Gastroesophageal sphincter (tissue), 3 donors: ENCODE results near the gene RIPOR2.

Source experiments
- POLR2A ChIP-seq, 2 donors: fragments of 450-650 bp; IDR thresholded peaks; one replicate each; pipeline ENCODE4 v1.6.1; 2017; ENCODE audit warnings: antibody characterized with exemption in 2 of 2, mild to moderate bottlenecking in 2 of 2, moderate library complexity in 1 of 2
- TF ChIP-seq, protein P1 (sequence below), 4 experiments: fragments of 200-600 bp in 2 of 4; fragments of 450-650 bp in 2 of 4; sonication (generic) in 1 of 4; IDR thresholded peaks; one replicate each; pipeline ENCODE4 v1.5.1; 2017 to 2019; ENCODE audit warnings: antibody characterized with exemption in 4 of 4, mild to moderate bottlenecking in 2 of 4, moderate library complexity in 2 of 4

DNA sequence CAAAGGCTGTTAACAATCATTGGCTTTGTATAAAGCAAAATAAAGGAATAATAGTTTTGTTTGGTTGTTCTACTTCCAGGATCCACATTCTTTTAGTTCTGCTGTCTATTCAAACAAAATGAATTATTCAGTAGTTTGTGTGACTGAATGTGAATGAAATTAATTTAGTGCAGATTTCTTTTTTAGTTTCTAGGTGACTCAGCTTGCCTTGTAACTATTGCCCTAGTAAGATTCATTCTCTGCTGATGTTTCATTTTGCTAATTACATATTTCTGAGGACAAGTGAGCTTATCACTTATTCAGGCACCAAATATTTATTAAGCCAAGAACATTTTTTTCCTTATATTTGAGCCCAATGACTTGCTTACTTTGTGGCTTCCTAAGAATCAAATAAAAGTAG, 46.5 kb upstream of the RIPOR2 start:
- TF ChIP-seq, protein P1, sequence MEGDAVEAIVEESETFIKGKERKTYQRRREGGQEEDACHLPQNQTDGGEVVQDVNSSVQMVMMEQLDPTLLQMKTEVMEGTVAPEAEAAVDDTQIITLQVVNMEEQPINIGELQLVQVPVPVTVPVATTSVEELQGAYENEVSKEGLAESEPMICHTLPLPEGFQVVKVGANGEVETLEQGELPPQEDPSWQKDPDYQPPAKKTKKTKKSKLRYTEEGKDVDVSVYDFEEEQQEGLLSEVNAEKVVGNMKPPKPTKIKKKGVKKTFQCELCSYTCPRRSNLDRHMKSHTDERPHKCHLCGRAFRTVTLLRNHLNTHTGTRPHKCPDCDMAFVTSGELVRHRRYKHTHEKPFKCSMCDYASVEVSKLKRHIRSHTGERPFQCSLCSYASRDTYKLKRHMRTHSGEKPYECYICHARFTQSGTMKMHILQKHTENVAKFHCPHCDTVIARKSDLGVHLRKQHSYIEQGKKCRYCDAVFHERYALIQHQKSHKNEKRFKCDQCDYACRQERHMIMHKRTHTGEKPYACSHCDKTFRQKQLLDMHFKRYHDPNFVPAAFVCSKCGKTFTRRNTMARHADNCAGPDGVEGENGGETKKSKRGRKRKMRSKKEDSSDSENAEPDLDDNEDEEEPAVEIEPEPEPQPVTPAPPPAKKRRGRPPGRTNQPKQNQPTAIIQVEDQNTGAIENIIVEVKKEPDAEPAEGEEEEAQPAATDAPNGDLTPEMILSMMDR (IDR thresholded peaks at IDR 0.05): no peak
- no peak for TF ChIP-seq POLR2A (IDR thresholded peaks at IDR 0.05)
